Astrocyte (in vitro differentiated cells and primary cell): ENCODE measurements around the gene CDC45. TPM values are rescaled to one million over a fixed set of nuclear protein-coding genes. Genes with fewer than 3 reads are reported as not detected.

Experiments
- DNase-seq: peaks from one replicate; pipeline ENCODE4 v3.0.0-alpha.2; 2010; ENCODE audit warnings: low read depth
- FAIRE-seq: peaks from 2 replicates; lab custom pipeline; 2011; peaks lifted over from hg19 to GRCh38; lab: Jason Lieb, UNC
- H2AFZ ChIP-seq: 2 replicates; pipeline ENCODE4 v1.6.0; 2012; ENCODE audit warnings: low read depth, low read length, inconsistent platforms
- H3K27ac ChIP-seq: 2 replicates; pipeline ENCODE4 v1.5.1; 2011; ENCODE audit warnings: low read depth, low read length, inconsistent platforms
- H3K27me3 ChIP-seq: 2 replicates; pipeline ENCODE4 v1.6.0; 2011; ENCODE audit warnings: low read length, inconsistent platforms; ENCODE audit not compliant: insufficient read depth
- H3K36me3 ChIP-seq: 2 replicates; pipeline ENCODE4 v1.5.1; 2011; ENCODE audit warnings: low read length, inconsistent platforms; ENCODE audit not compliant: insufficient read depth
- H3K4me1 ChIP-seq: 2 replicates; pipeline ENCODE4 v1.5.1; 2011; ENCODE audit warnings: low read length, inconsistent platforms; ENCODE audit not compliant: insufficient read depth
- H3K4me2 ChIP-seq: 2 replicates; pipeline ENCODE4 v1.6.0; 2012; ENCODE audit warnings: low read length, inconsistent platforms
- H3K4me3 ChIP-seq: 2 replicates; pipeline ENCODE4 v1.5.1; 2011; ENCODE audit warnings: low read depth, mild to moderate bottlenecking, low read length, inconsistent platforms; ENCODE audit not compliant: insufficient read depth
- H3K79me2 ChIP-seq: 2 replicates; pipeline ENCODE4 v1.6.0; 2012; ENCODE audit warnings: mild to moderate bottlenecking, low read length, inconsistent platforms; ENCODE audit not compliant: insufficient read depth
- H3K9ac ChIP-seq: 2 replicates; pipeline ENCODE4 v1.6.0; 2012; ENCODE audit warnings: mild to moderate bottlenecking, low read length, inconsistent platforms
- H3K9me3 ChIP-seq: 2 replicates; pipeline ENCODE4 v1.5.1; 2012; ENCODE audit warnings: low read depth, mild to moderate bottlenecking, low read length, inconsistent platforms; ENCODE audit not compliant: insufficient read depth
- H4K20me1 ChIP-seq: 2 replicates; pipeline ENCODE4 v1.6.0; 2012; ENCODE audit warnings: low read length, inconsistent platforms; ENCODE audit not compliant: insufficient read depth
- H3K27ac Mint-ChIP-seq: one replicate; pipeline ENCODE4 v1.8.0; 2021; ENCODE audit warnings: mild to moderate bottlenecking, mixed read lengths; ENCODE audit not compliant: unreplicated experiment
- H3K27me3 Mint-ChIP-seq: one replicate; pipeline ENCODE4 v1.8.0; 2021; ENCODE audit warnings: low read depth, mixed read lengths; ENCODE audit not compliant: unreplicated experiment
- H3K36me3 Mint-ChIP-seq: one replicate; pipeline ENCODE4 v1.8.0; 2021; ENCODE audit warnings: low read depth, mixed read lengths; ENCODE audit not compliant: unreplicated experiment
- H3K4me1 Mint-ChIP-seq: one replicate; pipeline ENCODE4 v1.8.0; 2021; ENCODE audit warnings: low read depth, mixed read lengths; ENCODE audit not compliant: unreplicated experiment
- H3K4me3 Mint-ChIP-seq: one replicate; pipeline ENCODE4 v1.8.0; 2021; ENCODE audit warnings: mild to moderate bottlenecking, moderate library complexity, mixed read lengths; ENCODE audit not compliant: unreplicated experiment
- H3K9me3 Mint-ChIP-seq: one replicate; pipeline ENCODE4 v1.8.0; 2021; ENCODE audit warnings: mild to moderate bottlenecking, mixed read lengths; ENCODE audit not compliant: unreplicated experiment
- EZH2 ChIP-seq: IDR thresholded peaks from 2 replicates; pipeline ENCODE4 v1.6.1; 2012; ENCODE audit warnings: mild to moderate bottlenecking, low read length, inconsistent platforms; ENCODE audit not compliant: insufficient read depth
- total RNA-seq: library from RNA; stranded (reverse); gene quantifications from 2 replicates; pipeline ENCODE4 v1.2.1, GENCODE V29; 2021
- TF ChIP-seq, protein P1 (sequence below): IDR thresholded peaks from 2 replicates; pipeline ENCODE4 v1.5.1; 2011; ENCODE audit warnings: low read depth, mild to moderate bottlenecking, inconsistent platforms, low read length, moderate library complexity; ENCODE audit not compliant: insufficient read depth

CDC45 gene
- total RNA-seq, 1 donor from 2014 or later: 2.1 TPM

- H3K36me3 Mint-ChIP-seq: no peaks in the 10 kb centered on the region
- Histone ChIP-seq H3K79me2 (no peaks in the 10 kb centered on the region), H3K9me3 (no peaks in the 10 kb centered on the region), H3K27ac (no peak overlapping the region), H3K36me3 (no peaks in the 10 kb centered on the region), H3K4me3 (no peak overlapping the region), H4K20me1 (no peaks in the 10 kb centered on the region), H2AFZ (no peak overlapping the region), H3K4me1 (no peaks in the 10 kb centered on the region), H3K9ac (no peak overlapping the region), H3K4me2 (no peak overlapping the region), H3K27me3 (no peaks in the 10 kb centered on the region)
- no peak for DNase-seq
- H3K27me3 Mint-ChIP-seq: no peaks in the 10 kb centered on the region
- H3K4me1 Mint-ChIP-seq: no peaks in the 10 kb centered on the region
- H3K4me3 Mint-ChIP-seq: no peak overlapping the region
- no peaks in the 10 kb centered on the region for H3K9me3 Mint-ChIP-seq
- TF ChIP-seq EZH2: no peak
- TF ChIP-seq, protein P1, sequence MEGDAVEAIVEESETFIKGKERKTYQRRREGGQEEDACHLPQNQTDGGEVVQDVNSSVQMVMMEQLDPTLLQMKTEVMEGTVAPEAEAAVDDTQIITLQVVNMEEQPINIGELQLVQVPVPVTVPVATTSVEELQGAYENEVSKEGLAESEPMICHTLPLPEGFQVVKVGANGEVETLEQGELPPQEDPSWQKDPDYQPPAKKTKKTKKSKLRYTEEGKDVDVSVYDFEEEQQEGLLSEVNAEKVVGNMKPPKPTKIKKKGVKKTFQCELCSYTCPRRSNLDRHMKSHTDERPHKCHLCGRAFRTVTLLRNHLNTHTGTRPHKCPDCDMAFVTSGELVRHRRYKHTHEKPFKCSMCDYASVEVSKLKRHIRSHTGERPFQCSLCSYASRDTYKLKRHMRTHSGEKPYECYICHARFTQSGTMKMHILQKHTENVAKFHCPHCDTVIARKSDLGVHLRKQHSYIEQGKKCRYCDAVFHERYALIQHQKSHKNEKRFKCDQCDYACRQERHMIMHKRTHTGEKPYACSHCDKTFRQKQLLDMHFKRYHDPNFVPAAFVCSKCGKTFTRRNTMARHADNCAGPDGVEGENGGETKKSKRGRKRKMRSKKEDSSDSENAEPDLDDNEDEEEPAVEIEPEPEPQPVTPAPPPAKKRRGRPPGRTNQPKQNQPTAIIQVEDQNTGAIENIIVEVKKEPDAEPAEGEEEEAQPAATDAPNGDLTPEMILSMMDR: no peak
- no peak for FAIRE-seq
- H3K27ac Mint-ChIP-seq: no peak overlapping the region
Observed at GRCh38 chr22:19488884-19489843, 9.4 kb downstream of the CDC45 start.

- Mint-ChIP-seq H3K27ac (no peak overlapping the region), H3K9me3 (no peaks in the 10 kb centered on the region), H3K36me3 (no peaks in the 10 kb centered on the region), H3K27me3 (no peaks in the 10 kb centered on the region), H3K4me1 (no peaks in the 10 kb centered on the region), H3K4me3 (no peak overlapping the region)
- Histone ChIP-seq H3K79me2 (no peaks in the 10 kb centered on the region), H3K9me3 (no peaks in the 10 kb centered on the region), H3K4me1 (no peaks in the 10 kb centered on the region), H3K4me3 (no peak overlapping the region), H3K9ac (no peak overlapping the region), H3K27ac (no peak overlapping the region), H3K36me3 (no peaks in the 10 kb centered on the region), H2AFZ (no peak overlapping the region), H3K4me2 (no peak overlapping the region), H4K20me1 (no peaks in the 10 kb centered on the region), H3K27me3 (no peaks in the 10 kb centered on the region)
- DNase-seq: no peak
- TF ChIP-seq EZH2: no peak
- TF ChIP-seq, protein P1: no peak
- FAIRE-seq: no peak
Observed at GRCh38 chr22:19490628-19491230, 11.0 kb downstream of the CDC45 start.
